Sigmoid colon (tissue), 7 donors: Measurements from ENCODE around the gene SLBP. TPM values are rescaled to one million over a fixed set of nuclear protein-coding genes. Genes with fewer than 3 reads are reported as not detected.

Experiments used
- DNase-seq: peaks from one replicate; pipeline ENCODE4 v3.0.0-alpha.2; 2019
- H3K27ac ChIP-seq, 4 donors: fragments of 200-600 bp; sonication (generic); one replicate each; pipeline ENCODE4 v1.5.1; 2016 to 2019; ENCODE audit warnings: mild to moderate bottlenecking in 1 of 4
- H3K27me3 ChIP-seq, 3 donors: fragments of 200-600 bp; sonication (generic); one replicate each; pipeline ENCODE4 v1.5.1; 2019; ENCODE audit warnings: mild to moderate bottlenecking in 1 of 3
- H3K36me3 ChIP-seq, 4 donors: fragments of 200-600 bp; sonication (generic); one replicate each; pipeline ENCODE4 v1.5.1; 2016 to 2019
- H3K4me1 ChIP-seq, 4 donors: fragments of 200-600 bp; sonication (generic); one replicate each; pipeline ENCODE4 v1.5.1; 2017 to 2019
- H3K4me3 ChIP-seq, 4 donors: fragments of 200-600 bp; sonication (generic); one replicate each; pipeline ENCODE4 v1.5.1; 2017 to 2019; ENCODE audit warnings: mild to moderate bottlenecking in 2 of 4, moderate library complexity in 1 of 4
- H3K9me3 ChIP-seq, 4 donors: fragments of 200-600 bp in 3 of 4; sonication (generic) in 3 of 4; one replicate each; pipeline versions ENCODE4 v1.5.1 to v1.6.1; 2013 to 2019
- CTCF ChIP-seq, 4 experiments: fragments of 450-650 bp in 3 of 4; fragments of 200-600 bp in 1 of 4; IDR thresholded peaks; one replicate each; pipeline ENCODE4 v1.5.1; 2016 to 2019; ENCODE audit warnings: antibody characterized with exemption in 4 of 4, mild to moderate bottlenecking in 3 of 4, moderate library complexity in 2 of 4
- EP300 ChIP-seq, 4 donors: sonication (generic); formaldehyde crosslinking; IDR thresholded peaks; one replicate each; pipeline ENCODE4 v1.6.1; 2017; ENCODE audit warnings: antibody characterized with exemption in 4 of 4
- POLR2A ChIP-seq, 2 donors: fragments of 450-650 bp; IDR thresholded peaks; one replicate each; pipeline ENCODE4 v1.6.1; 2016; ENCODE audit warnings: antibody characterized with exemption in 2 of 2, mild to moderate bottlenecking in 2 of 2, moderate library complexity in 2 of 2
- POLR2AphosphoS5 ChIP-seq, 4 donors: sonication (generic); formaldehyde crosslinking; IDR thresholded peaks; one replicate each; pipeline ENCODE4 v1.6.1; 2017; ENCODE audit warnings: antibody characterized with exemption in 4 of 4
- WGBS, 2 donors: extraction: QIAGEN DNeasy Blood & Tissue Kit; methylation state at CpG; one replicate each; pipeline ENCODE4 v1.1.7; 2013; 5-methylcytosine and 5-hydroxymethylcytosine counted together
- intact Hi-C: fragments of 100-400 bp; cut with DNase I; formaldehyde crosslinking; loops from one replicate; pipeline ENCODE4 v1.15.1; 2023
- polyA plus RNA-seq, 3 donors: library from polyadenylated mRNA; stranded (reverse); fragments of 200-250 nt; gene quantifications; one replicate each; pipeline ENCODE4 v1.2.3, GENCODE V29; 2013
- total RNA-seq, 4 donors: library from RNA; depleted of rRNA; stranded (reverse); fragments of >200 nt; gene quantifications; one replicate each; pipeline ENCODE4 v1.1.0, GENCODE V29; 2016
- donor health status: healthy with polysubstance abuse.
- donor health status: Bipolar disorder and iron deficiency.
- donor health status: healthy.

SLBP gene
- total and polyA plus RNA-seq, 7 donors: 32.3 to 48.9 (median 36.0) TPM

GRCh38 chr4:1756079-1756478 is 44.0 kb upstream of the SLBP start:
- Histone ChIP-seq H3K36me3 (no peaks in the 10 kb centered on the region), H3K27ac (no peak overlapping the region)
- intact Hi-C loops: no loop called here

GRCh38 chr4:1755297-1755696 is 43.2 kb upstream of the SLBP start:
- WGBS, 2 donors: 81 to 88% methylated on average over 17 of the region's 17 CpGs
- intact Hi-C loops: no loop called here
- Histone ChIP-seq H3K4me3 (no peak overlapping the region), H3K9me3 (no peaks in the 10 kb centered on the region), H3K4me1 (no peaks in the 10 kb centered on the region), H3K27ac (no peak overlapping the region), H3K36me3 (no peaks in the 10 kb centered on the region), H3K27me3 (no peaks in the 10 kb centered on the region)
- DNase-seq: no peak
- TF ChIP-seq CTCF (IDR thresholded peaks at IDR 0.05) (no peak), EP300 (IDR thresholded peaks at IDR 0.05) (no peak), POLR2A (IDR thresholded peaks at IDR 0.05) (no peak), POLR2AphosphoS5 (IDR thresholded peaks at IDR 0.05) (no peak)

More at GRCh38 chr4:1756079-1756478, 44.0 kb upstream of the SLBP start:
- Histone ChIP-seq H3K9me3 (no peaks in the 10 kb centered on the region), H3K4me1 (no peaks in the 10 kb centered on the region), H3K4me3 (no peak overlapping the region), H3K27me3 (no peaks in the 10 kb centered on the region)
- no peak for TF ChIP-seq EP300 (IDR thresholded peaks at IDR 0.05)
- TF ChIP-seq POLR2A (IDR thresholded peaks at IDR 0.05): no peak
- no peak for TF ChIP-seq POLR2AphosphoS5 (IDR thresholded peaks at IDR 0.05)
- TF ChIP-seq CTCF (IDR thresholded peaks at IDR 0.05): no peak
- DNase-seq: no peak
- WGBS, 2 donors: 78 to 79% methylated on average over 18 of the region's 18 CpGs

- H3K9me3 ChIP-seq: no peaks in the 10 kb centered on the region
- H3K4me1 ChIP-seq: no peaks in the 10 kb centered on the region
- 72 to 76% methylated on average over 5 of the region's 5 CpGs for WGBS, 2 donors
- no peaks in the 10 kb centered on the region for H3K27me3 ChIP-seq
- intact Hi-C loops: no loop called here
- TF ChIP-seq EP300 (IDR thresholded peaks at IDR 0.05) (no peak), POLR2AphosphoS5 (IDR thresholded peaks at IDR 0.05) (no peak), CTCF (IDR thresholded peaks at IDR 0.05) (no peak), POLR2A (IDR thresholded peaks at IDR 0.05) (no peak)
- H3K4me3 ChIP-seq: no peak overlapping the region
- no peak for DNase-seq
- H3K36me3 ChIP-seq: no peaks in the 10 kb centered on the region
- no peak overlapping the region for H3K27ac ChIP-seq
These were observed 42.2 kb upstream of the SLBP start for GRCh38 chr4:1754336-1754735.

GRCh38 chr4:1753697-1754311 is 41.7 kb upstream of the SLBP start:
- no peak overlapping the region for H3K27ac ChIP-seq
- H3K9me3 ChIP-seq: no peaks in the 10 kb centered on the region
- H3K4me3 ChIP-seq: no peak overlapping the region
- H3K27me3 ChIP-seq: peaks cover 0 to under 1% (median under 1%) of the 10 kb centered on the region in 3 donors
- no peak for DNase-seq
- 83 to 87% methylated on average over 15 of the region's 15 CpGs for WGBS, 2 donors
- no peak for TF ChIP-seq POLR2AphosphoS5 (IDR thresholded peaks at IDR 0.05)
- no peak for TF ChIP-seq POLR2A (IDR thresholded peaks at IDR 0.05)
- H3K36me3 ChIP-seq: no peaks in the 10 kb centered on the region
- H3K4me1 ChIP-seq: no peaks in the 10 kb centered on the region
- intact Hi-C loops: no loop called here

- Histone ChIP-seq H3K9me3 (no peaks in the 10 kb centered on the region), H3K4me1 (peaks cover 0 to 5% (median 2%) of the 10 kb centered on the region in 4 donors), H3K27me3 (peaks cover 0 to 5% (median 5%) of the 10 kb centered on the region in 3 donors), H3K4me3 (no peak overlapping the region), H3K36me3 (no peaks in the 10 kb centered on the region), H3K27ac (no peak overlapping the region)
- DNase-seq: no peak
- TF ChIP-seq CTCF (IDR thresholded peaks at IDR 0.05) (no peak), POLR2A (IDR thresholded peaks at IDR 0.05) (no peak), POLR2AphosphoS5 (IDR thresholded peaks at IDR 0.05) (no peak), EP300 (IDR thresholded peaks at IDR 0.05) (no peak)
- intact Hi-C loops: no loop called here
- WGBS, 2 donors: 66 to 70% methylated on average over 10 of the region's 10 CpGs
These were observed 41.2 kb upstream of the SLBP start for GRCh38 chr4:1753294-1753696.
